WTC11 (cell line): ENCODE measurements around the gene TMEM161B. TPM values are rescaled to one million over a fixed set of nuclear protein-coding genes. Genes with fewer than 3 reads are reported as not detected.
A peak's percentile ranks its signal among the peaks of the same experiment; 100 is the strongest.

Source experiments
- ATAC-seq: fragments of 200-7000 bp; cut with Tn5 transposase; 2 replicates; pipeline ENCODE4 v1.10.0; 2021; ENCODE audit warnings: mild to moderate bottlenecking, moderate library complexity
- CTCF ChIA-PET: fragments of 300-600 bp; sonication (Branson Sonifier 250); formaldehyde crosslinking; loops from one replicate; lab custom pipeline; 2021; ENCODE audit warnings: antibody characterized with exemption; lab: Charles Lee
- POLR2A ChIA-PET: fragments of 350-600 bp; sonication (Branson Sonifier 250); formaldehyde crosslinking; loops from one replicate; lab custom pipeline; 2021; ENCODE audit warnings: antibody characterized with exemption; lab: Charles Lee
- DNase-seq: peaks from one replicate; pipeline ENCODE4 v3.0.0; 2021; ENCODE audit warnings: low spot score
- H3K27ac Mint-ChIP-seq: 2 replicates; pipeline ENCODE4 v1.8.0; 2021; ENCODE audit warnings: mixed read lengths
- H3K27me3 Mint-ChIP-seq: 2 replicates; pipeline ENCODE4 v1.8.0; 2021; ENCODE audit warnings: low read depth, mild to moderate bottlenecking, moderate library complexity, mixed read lengths
- H3K36me3 Mint-ChIP-seq: 2 replicates; pipeline ENCODE4 v1.8.0; 2021; ENCODE audit warnings: mixed read lengths
- H3K4me1 Mint-ChIP-seq: 2 replicates; pipeline ENCODE4 v1.8.0; 2022; ENCODE audit warnings: mixed read lengths
- H3K4me3 Mint-ChIP-seq: 2 replicates; pipeline ENCODE4 v1.8.0; 2021; ENCODE audit warnings: mild to moderate bottlenecking, moderate library complexity, mixed read lengths
- H3K9me3 Mint-ChIP-seq: 2 replicates; pipeline ENCODE4 v1.8.0; 2021; ENCODE audit warnings: mixed read lengths
- ATF3 ChIP-seq: sonication (generic); formaldehyde crosslinking; conservative IDR thresholded peaks from 2 replicates; pipeline ENCODE4 v1.8.1; 2022; ENCODE audit warnings: mild to moderate bottlenecking, missing genetic modification reagents
- FOXK1 ChIP-seq: sonication (generic); formaldehyde crosslinking; IDR thresholded peaks from 2 replicates; pipeline ENCODE4 v1.8.0; 2022; ENCODE audit warnings: mild to moderate bottlenecking, moderate library complexity, missing genetic modification reagents
- FOXP1 ChIP-seq: sonication (generic); formaldehyde crosslinking; IDR thresholded peaks from 2 replicates; pipeline ENCODE4 v1.8.0; 2022; ENCODE audit warnings: missing genetic modification reagents, mild to moderate bottlenecking, moderate library complexity, borderline replicate concordance
- FOXP4 ChIP-seq: sonication (generic); formaldehyde crosslinking; IDR thresholded peaks from 2 replicates; pipeline ENCODE4 v1.8.0; 2022; ENCODE audit warnings: mild to moderate bottlenecking, missing genetic modification reagents
- GABPB1 ChIP-seq: sonication (generic); formaldehyde crosslinking; IDR thresholded peaks from 2 replicates; pipeline ENCODE4 v1.8.1; 2023; ENCODE audit warnings: mild to moderate bottlenecking, missing genetic modification reagents
- GRHL2 ChIP-seq: fragments of 250-450 bp; sonication (Bioruptor Pico); IDR thresholded peaks from 2 replicates; pipeline ENCODE4 v1.8.0; 2022; ENCODE audit warnings: mild to moderate bottlenecking, moderate library complexity; ENCODE audit not compliant: insufficient replicate concordance, severe bottlenecking
- HMGXB4 ChIP-seq: sonication (generic); formaldehyde crosslinking; IDR thresholded peaks from 2 replicates; pipeline ENCODE4 v1.8.1; 2023; ENCODE audit warnings: mild to moderate bottlenecking, moderate library complexity, missing genetic modification reagents
- KAT7 ChIP-seq: sonication (generic); formaldehyde crosslinking; IDR thresholded peaks from 2 replicates; pipeline ENCODE4 v1.8.1; 2023; ENCODE audit warnings: missing genetic modification reagents, mild to moderate bottlenecking, borderline replicate concordance
- MLX ChIP-seq: sonication (generic); formaldehyde crosslinking; IDR thresholded peaks from 2 replicates; pipeline ENCODE4 v1.8.1; 2023; ENCODE audit warnings: mild to moderate bottlenecking, missing genetic modification reagents, moderate library complexity
- MXD4 ChIP-seq: fragments of 250-450 bp; sonication (Bioruptor Pico); IDR thresholded peaks from 2 replicates; pipeline ENCODE4 v1.8.0; 2021; ENCODE audit warnings: mild to moderate bottlenecking, moderate library complexity, borderline replicate concordance
- NFYB ChIP-seq: sonication (generic); formaldehyde crosslinking; conservative IDR thresholded peaks from 2 replicates; pipeline ENCODE4 v1.8.0; 2022; ENCODE audit warnings: low read depth, missing genetic modification reagents
- NR2C2 ChIP-seq: sonication (generic); formaldehyde crosslinking; IDR thresholded peaks from 2 replicates; pipeline ENCODE4 v1.8.0; 2022; ENCODE audit warnings: mild to moderate bottlenecking, missing genetic modification reagents
- NR3C1 ChIP-seq: sonication (generic); formaldehyde crosslinking; conservative IDR thresholded peaks from 2 replicates; pipeline ENCODE4 v1.8.1; 2023; ENCODE audit warnings: low read depth, mild to moderate bottlenecking, missing genetic modification reagents
- PRRX2 ChIP-seq: fragments of 250-450 bp; sonication (Bioruptor Pico); IDR thresholded peaks from 2 replicates; pipeline ENCODE4 v1.8.0; 2021; ENCODE audit warnings: mild to moderate bottlenecking
- SMAD4 ChIP-seq: sonication (generic); formaldehyde crosslinking; IDR thresholded peaks from 2 replicates; pipeline ENCODE4 v1.8.0; 2022; ENCODE audit warnings: mild to moderate bottlenecking, missing genetic modification reagents
- TCF7 ChIP-seq: sonication (generic); formaldehyde crosslinking; IDR thresholded peaks from 2 replicates; pipeline ENCODE4 v1.8.0; 2022; ENCODE audit warnings: mild to moderate bottlenecking, low read depth, missing genetic modification reagents, moderate library complexity
- ZNF317 ChIP-seq: sonication (generic); formaldehyde crosslinking; IDR thresholded peaks from 2 replicates; pipeline ENCODE4 v1.8.1; 2023; ENCODE audit warnings: low read depth, mild to moderate bottlenecking, moderate library complexity, missing genetic modification reagents, borderline replicate concordance
- ZNF396 ChIP-seq: fragments of 250-450 bp; sonication (Bioruptor Pico); IDR thresholded peaks from 2 replicates; pipeline ENCODE4 v1.8.0; 2021; ENCODE audit warnings: mild to moderate bottlenecking, moderate library complexity, borderline replicate concordance
- ZNF416 ChIP-seq: fragments of 250-450 bp; sonication (Bioruptor Pico); IDR thresholded peaks from 2 replicates; pipeline ENCODE4 v1.9.0; 2021; ENCODE audit warnings: mild to moderate bottlenecking, inconsistent platforms
- ZNF423 ChIP-seq: fragments of 250-450 bp; sonication (Bioruptor Pico); IDR thresholded peaks from 2 replicates; pipeline ENCODE4 v2.1.2; 2022; ENCODE audit warnings: mild to moderate bottlenecking, moderate library complexity
- total RNA-seq: library from RNA; stranded (reverse); gene quantifications from 3 replicates; pipeline ENCODE4 v1.2.3, GENCODE V29; 2021
- TF ChIP-seq, protein P1 (sequence below): sonication (generic); formaldehyde crosslinking; IDR thresholded peaks from 2 replicates; pipeline ENCODE4 v1.8.1; 2023; ENCODE audit warnings: mild to moderate bottlenecking, missing genetic modification reagents

The TMEM161B gene
- total RNA-seq, 1 experiment from 2014 or later: 17.0 TPM

DNA sequence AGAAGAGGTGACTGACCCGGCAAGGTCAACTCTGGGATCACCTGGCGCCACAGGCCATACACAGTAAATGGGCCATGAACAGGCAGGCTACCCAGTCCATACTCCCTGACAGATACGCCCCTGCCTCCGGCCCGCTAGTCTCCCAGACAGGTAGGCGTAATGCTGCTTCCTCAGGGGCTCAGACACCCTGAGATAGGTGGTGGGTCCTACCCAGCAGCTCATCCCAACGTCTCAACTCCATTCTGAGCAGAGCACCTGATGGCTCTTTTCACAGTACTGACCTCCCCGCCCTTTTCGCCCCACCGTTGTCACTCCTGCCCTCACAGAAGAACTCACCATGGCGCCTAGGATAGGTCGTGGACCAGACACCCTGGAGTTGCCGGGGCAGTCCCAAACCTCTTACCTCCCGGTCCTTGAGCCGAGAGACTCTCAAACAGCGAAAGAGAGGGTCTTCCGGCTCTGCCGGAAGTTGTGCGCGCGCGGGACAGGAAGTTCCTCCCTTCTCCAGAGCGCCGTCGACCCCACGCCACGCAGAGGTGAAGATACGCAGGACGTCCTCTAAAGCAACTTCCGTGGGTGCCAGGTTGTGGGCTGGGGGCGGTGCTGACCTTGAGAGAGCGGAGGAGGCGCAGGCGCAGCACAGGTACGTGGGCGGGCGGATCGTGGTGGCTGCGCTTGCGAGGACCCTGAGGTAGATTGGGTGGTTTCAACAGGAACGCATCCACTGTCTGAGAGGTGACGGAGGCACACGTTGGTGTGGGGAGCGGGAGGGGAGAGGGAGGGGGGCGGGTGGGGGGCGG is at the start of gene TMEM161B (continued):
- TF ChIP-seq ZNF423 (CRISPR knock-in tag) (peak; percentile 1; the same call in 1 of the 2 replicates), KAT7 (CRISPR knock-in tag) (peak; percentile 86; the same call in 1 of the 2 replicates), TCF7 (0 out of 2 replicates have a peak, but pooled peaks have one; percentile 28), FOXP4 (CRISPR knock-in tag) (0 out of 2 replicates have a peak, but pooled peaks have one; percentile 36), MLX (no peak), SMAD4 (CRISPR knock-in tag) (no peak), FOXK1 (CRISPR knock-in tag) (peak; percentile 95), FOXP1 (peak; percentile 91; the same call in 1 of the 2 replicates), GABPB1 (CRISPR knock-in tag) (peak; percentile 73), MXD4 (CRISPR knock-in tag) (no peak), ATF3 (no peak)

DNA sequence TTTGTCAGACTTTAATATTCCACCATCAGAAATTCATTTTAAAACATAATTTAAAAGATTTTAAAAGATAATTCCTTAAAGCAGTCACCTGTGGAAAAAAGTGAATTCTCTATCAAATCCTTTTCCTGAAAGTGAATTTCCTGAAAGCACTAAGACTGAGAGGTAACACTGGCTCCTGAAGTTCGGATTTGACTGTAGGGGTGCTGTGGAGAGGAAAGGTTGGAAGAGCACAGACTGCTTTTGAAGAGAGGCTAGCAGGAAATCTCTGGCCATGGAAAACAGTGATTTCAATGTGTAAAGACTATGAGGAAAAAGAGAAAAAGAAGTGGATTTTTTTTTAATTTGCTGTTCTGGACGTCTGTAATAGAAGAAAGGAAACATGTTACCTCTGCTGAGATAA is 35.7 kb upstream of the TMEM161B start:
- DNase-seq: no peak
- no peak overlapping the region for H3K27ac Mint-ChIP-seq

More for the DNA sequence above, 35.7 kb upstream of the TMEM161B start:
- peaks cover 3% of the 10 kb centered on the region; the same call in 1 of the 2 replicates for H3K27me3 Mint-ChIP-seq
- TF ChIP-seq ZNF416 (no peak), PRRX2 (CRISPR knock-in tag) (no peak), ZNF317 (CRISPR knock-in tag) (no peak), SMAD4 (CRISPR knock-in tag) (no peak), FOXK1 (CRISPR knock-in tag) (no peak), NFYB (CRISPR knock-in tag) (no peak), NR2C2 (CRISPR knock-in tag) (no peak), HMGXB4 (CRISPR knock-in tag) (no peak), ZNF396 (no peak), GRHL2 (CRISPR knock-in tag) (no peak), MLX (no peak), NR3C1 (CRISPR knock-in tag) (no peak), KAT7 (CRISPR knock-in tag) (no peak)
- TF ChIP-seq, protein P1, sequence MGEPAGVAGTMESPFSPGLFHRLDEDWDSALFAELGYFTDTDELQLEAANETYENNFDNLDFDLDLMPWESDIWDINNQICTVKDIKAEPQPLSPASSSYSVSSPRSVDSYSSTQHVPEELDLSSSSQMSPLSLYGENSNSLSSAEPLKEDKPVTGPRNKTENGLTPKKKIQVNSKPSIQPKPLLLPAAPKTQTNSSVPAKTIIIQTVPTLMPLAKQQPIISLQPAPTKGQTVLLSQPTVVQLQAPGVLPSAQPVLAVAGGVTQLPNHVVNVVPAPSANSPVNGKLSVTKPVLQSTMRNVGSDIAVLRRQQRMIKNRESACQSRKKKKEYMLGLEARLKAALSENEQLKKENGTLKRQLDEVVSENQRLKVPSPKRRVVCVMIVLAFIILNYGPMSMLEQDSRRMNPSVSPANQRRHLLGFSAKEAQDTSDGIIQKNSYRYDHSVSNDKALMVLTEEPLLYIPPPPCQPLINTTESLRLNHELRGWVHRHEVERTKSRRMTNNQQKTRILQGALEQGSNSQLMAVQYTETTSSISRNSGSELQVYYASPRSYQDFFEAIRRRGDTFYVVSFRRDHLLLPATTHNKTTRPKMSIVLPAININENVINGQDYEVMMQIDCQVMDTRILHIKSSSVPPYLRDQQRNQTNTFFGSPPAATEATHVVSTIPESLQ (CRISPR knock-in tag): no peak
- TF ChIP-seq, all 79 proteins: peak for 0
- POLR2A ChIA-PET: no interaction called here
- ATAC-seq: peak; percentile 89
- H3K4me3 Mint-ChIP-seq: no peak overlapping the region
- peaks cover 8% of the 10 kb centered on the region for H3K4me1 Mint-ChIP-seq
- H3K9me3 Mint-ChIP-seq: peaks cover 31% of the 10 kb centered on the region
- CTCF ChIA-PET: no interaction called here
- peaks cover 17% of the 10 kb centered on the region for H3K36me3 Mint-ChIP-seq
